IMR-90 (cell line): Measurements from ENCODE around the gene SNRPA1. TPM values are rescaled to one million over a fixed set of nuclear protein-coding genes. Genes with fewer than 3 reads are reported as not detected.
A peak's percentile ranks its signal among the peaks of the same experiment; 100 is the strongest.

Experiments
- ATAC-seq: fragments of 200-7000 bp; cut with Tn5 transposase; 2 replicates; pipeline ENCODE4 v1.9.1; 2020; ENCODE audit warnings: low read depth, mild to moderate bottlenecking, moderate library complexity
- BruUV-seq: library from RNA; stranded (reverse); fragments of 400-500 nt; replicated peaks from 2 replicates; lab custom pipeline; 2021; lab: Mats Ljungman, UMichigan
- CTCF ChIA-PET: fragments of 300-600 bp; formaldehyde crosslinking; extraction: SDS; loops from one replicate; lab custom pipeline; 2021; ENCODE audit warnings: antibody characterized with exemption; lab: Yijun Ruan, JAX
- POLR2A ChIA-PET: fragments of 300-600 bp; sonication (Branson Sonifier 250); formaldehyde crosslinking; loops from one replicate; lab custom pipeline; 2022; ENCODE audit warnings: antibody characterized with exemption; ENCODE audit not compliant: unreplicated experiment; lab: Charles Lee
- DNase-seq: peaks from one replicate; pipeline ENCODE4 v3.0.0; 2013
- H2AFZ ChIP-seq: replicated peaks from 2 replicates; pipeline ENCODE3; 2013; ENCODE audit warnings: low read length, mild to moderate bottlenecking; ENCODE audit not compliant: poor library complexity
- H2AK5ac ChIP-seq: 2 replicates; pipeline ENCODE4 v1.6.1; 2013; ENCODE audit warnings: low read depth, low read length, inconsistent platforms
- H2AK9ac ChIP-seq: replicated peaks from 2 replicates; pipeline ENCODE3; 2013; ENCODE audit warnings: mild to moderate bottlenecking, low read depth, low read length, moderate library complexity; ENCODE audit not compliant: poor library complexity
- H2BK120ac ChIP-seq: 2 replicates; pipeline ENCODE4 v1.6.1; 2013; ENCODE audit warnings: low read depth, low read length, inconsistent platforms
- H2BK15ac ChIP-seq: 3 replicates; pipeline ENCODE4 v1.6.1; 2013; ENCODE audit warnings: low read depth, low read length, inconsistent platforms
- H2BK20ac ChIP-seq: 2 replicates; pipeline ENCODE4 v1.6.1; 2013; ENCODE audit warnings: low read depth, mild to moderate bottlenecking, inconsistent platforms, low read length, moderate library complexity
- H2BK5ac ChIP-seq: 2 replicates; pipeline ENCODE4 v1.6.1; 2013; ENCODE audit warnings: mild to moderate bottlenecking, low read depth, low read length, inconsistent platforms; ENCODE audit not compliant: poor library complexity, severe bottlenecking
- H3K14ac ChIP-seq: replicated peaks from 2 replicates; pipeline ENCODE4 v1.6.1; 2013; ENCODE audit warnings: low read depth, low read length, inconsistent platforms
- H3K18ac ChIP-seq: 2 replicates; pipeline ENCODE4 v1.6.1; 2013; ENCODE audit warnings: low read depth, low read length, control low read depth
- H3K23ac ChIP-seq: 2 replicates; pipeline ENCODE4 v1.6.1; 2013; ENCODE audit warnings: low read depth, low read length, inconsistent platforms
- H3K27ac ChIP-seq: 2 replicates; pipeline ENCODE4 v1.5.1; 2013; ENCODE audit warnings: mild to moderate bottlenecking, control low read depth, low read length; ENCODE audit not compliant: insufficient read depth
- H3K27me3 ChIP-seq: 2 replicates; pipeline ENCODE4 v1.6.1; 2013; ENCODE audit warnings: low read length; ENCODE audit not compliant: control insufficient read depth, insufficient read depth
- H3K36me3 ChIP-seq: 2 replicates; pipeline ENCODE4 v1.6.1; 2013; ENCODE audit warnings: low read length, mixed read lengths; ENCODE audit not compliant: control insufficient read depth, insufficient read depth
- H3K4ac ChIP-seq: 2 replicates; pipeline ENCODE4 v1.6.1; 2013; ENCODE audit warnings: low read depth, low read length, inconsistent platforms
- H3K4me1 ChIP-seq: 2 replicates; pipeline ENCODE4 v1.6.1; 2013; ENCODE audit warnings: low read length, mixed read lengths; ENCODE audit not compliant: control insufficient read depth, insufficient read depth
- H3K4me2 ChIP-seq: 2 replicates; pipeline ENCODE4 v1.6.1; 2013; ENCODE audit warnings: low read depth, mild to moderate bottlenecking, control low read depth, low read length, moderate library complexity
- H3K4me3 ChIP-seq: 2 replicates; pipeline ENCODE4 v1.5.1; 2013; ENCODE audit warnings: low read depth, mild to moderate bottlenecking, control low read depth, low read length, moderate library complexity; ENCODE audit not compliant: insufficient read depth
- H3K56ac ChIP-seq: 2 replicates; pipeline ENCODE4 v1.6.1; 2013; ENCODE audit warnings: low read length, inconsistent platforms; ENCODE audit not compliant: insufficient read depth; ENCODE audit errors: extremely low read depth
- H3K79me1 ChIP-seq, 2 experiments: 2 replicates each; pipeline ENCODE4 v1.6.1; 2013; ENCODE audit warnings: low read length in 2 of 2, inconsistent platforms in 1 of 2, low read depth in 1 of 2
- H3K9ac ChIP-seq: 2 replicates; pipeline ENCODE4 v1.6.1; 2013; ENCODE audit warnings: low read depth, low read length, control low read depth
- H3K9me1 ChIP-seq: 2 replicates; pipeline ENCODE4 v1.6.1; 2013; ENCODE audit warnings: low read length, inconsistent platforms; ENCODE audit not compliant: insufficient read depth
- H3K9me3 ChIP-seq: 2 replicates; pipeline ENCODE4 v1.6.1; 2013; ENCODE audit warnings: low read length; ENCODE audit not compliant: control insufficient read depth, insufficient read depth
- H4K20me1 ChIP-seq: 2 replicates; pipeline ENCODE4 v1.6.1; 2013; ENCODE audit warnings: low read length, inconsistent platforms; ENCODE audit not compliant: insufficient read depth
- H4K5ac ChIP-seq: 2 replicates; pipeline ENCODE4 v1.6.1; 2013; ENCODE audit warnings: mild to moderate bottlenecking, low read depth, low read length, control low read depth
- H4K8ac ChIP-seq, 2 experiments: 2 replicates each; pipeline ENCODE4 v1.6.1; 2013; ENCODE audit warnings: low read depth in 2 of 2, low read length in 2 of 2, control low read depth in 1 of 2, inconsistent platforms in 1 of 2
- H4K91ac ChIP-seq: 2 replicates; pipeline ENCODE4 v1.6.1; 2013; ENCODE audit warnings: low read depth, low read length, inconsistent platforms; ENCODE audit not compliant: insufficient read depth
- CEBPB ChIP-seq: IDR thresholded peaks from 2 replicates; pipeline ENCODE4 v1.6.1; 2012; ENCODE audit warnings: low read depth, low read length, improper control_type of control experiment
- CTCF ChIP-seq: conservative IDR thresholded peaks from 2 replicates; pipeline ENCODE4 v1.5.1; 2012; ENCODE audit warnings: mild to moderate bottlenecking, low read depth, low read length, improper control_type of control experiment
- ELK1 ChIP-seq: fragments of 150-350 bp; IDR thresholded peaks from 2 replicates; pipeline ENCODE4 v1.6.1; 2016; ENCODE audit warnings: low read depth, mild to moderate bottlenecking, low read length, moderate library complexity, borderline replicate concordance
- FOS ChIP-seq: fragments of 150-350 bp; IDR thresholded peaks from 2 replicates; pipeline ENCODE4 v1.6.1; 2016; ENCODE audit warnings: low read depth, low read length
- NFE2L2 ChIP-seq: fragments of 150-350 bp; IDR thresholded peaks from 2 replicates; pipeline ENCODE4 v1.6.1; 2016; ENCODE audit warnings: low read depth, mild to moderate bottlenecking, low read length
- RAD21 ChIP-seq: IDR thresholded peaks from 2 replicates; pipeline ENCODE4 v1.6.1; 2012; ENCODE audit warnings: low read length, improper control_type of control experiment
- USF2 ChIP-seq: fragments of 150-350 bp; IDR thresholded peaks from 2 replicates; pipeline ENCODE4 v1.6.1; 2017; ENCODE audit warnings: mild to moderate bottlenecking, antibody characterized with exemption, low read length, low read depth
- WGBS, 2 experiments: methylation state at CpG; one replicate each; pipeline versions ENCODE4 v1.1.5 to v1.1.7; 2013; ENCODE audit warnings: missing lambda C conversion rate in 2 of 2; ENCODE audit not compliant: insufficient read length in 1 of 2; ENCODE audit errors: extremely low coverage in 2 of 2; 5-methylcytosine and 5-hydroxymethylcytosine counted together
- dilution Hi-C: fragments of 300-500 bp; cut with HindIII; formaldehyde crosslinking; loops from one replicate; pipeline ENCODE4 v1.14.3; 2018; ENCODE audit warnings: low sequenced_read_pairs; ENCODE audit not compliant: unreplicated experiment
- in situ Hi-C: fragments of 300-500 bp; cut with MboI; formaldehyde crosslinking; loops from 3 replicates; pipeline ENCODE4 v1.14.3; 2019; ENCODE audit warnings: low sequenced_read_pairs, inconsistent platforms, mixed read lengths
- intact Hi-C: fragments of 100-400 bp; cut with micrococcal nuclease; formaldehyde crosslinking; loops from 2 replicates; pipeline ENCODE4 v1.10.0; 2022
- polyA plus RNA-seq, 3 experiments: library from polyadenylated mRNA; depleted of rRNA; stranded (reverse); fragments of >200 nt; gene quantifications; 2 replicates each; pipeline ENCODE4 v1.2.3, GENCODE V29; 2012; ENCODE audit warnings: low replicate concordance in 1 of 3
- total RNA-seq: library from RNA; depleted of rRNA; stranded (reverse); fragments of >200 nt; gene quantifications from 2 replicates; pipeline ENCODE4 v1.2.3, GENCODE V29; 2012

SNRPA1 gene
- total and polyA plus RNA-seq, 2 of the 4 experiments (the other 2 are of a cell fraction), result 37.1 to 79.9 TPM

GRCh38 chr15:101269479-101270223 lies 25.4 kb downstream of the SNRPA1 start:
- no peak overlapping the region for H2BK5ac ChIP-seq
- BruUV-seq, result no TSS peak
- no peak overlapping the region for H3K14ac ChIP-seq
- no peak overlapping the region for H3K27ac ChIP-seq
- in situ Hi-C loops, result loop anchor here (10.0 to 25.0 kb wide), 3 partner anchors 357 to 635 kb away; partner anchors contain the start of gene LRRK1
- CTCF ChIA-PET, result no interaction called here
- H3K4me1 ChIP-seq, result peaks cover 10% of the 10 kb centered on the region
- POLR2A ChIA-PET, result interaction anchor here (0.7 kb wide), 1 partner anchor 25 kb away, joined by 3 read pairs; the partner anchor contains the start of gene SNRPA1
- peaks cover 18% of the 10 kb centered on the region for H3K9me1 ChIP-seq
- peaks cover 24 to 35% of the 10 kb centered on the region in 2 experiments for H3K79me1 ChIP-seq
- 86% methylated on average over 6 of the region's 16 CpGs; no CpG with 5 or more reads in 1 of the 2 experiments for WGBS, 2 experiments
- H3K56ac ChIP-seq, result no peak overlapping the region
- H3K23ac ChIP-seq, result no peak overlapping the region
- intact Hi-C loops, result no loop called here
- H3K9me3 ChIP-seq, result no peaks in the 10 kb centered on the region
- no peak overlapping the region for H3K9ac ChIP-seq
- no peak overlapping the region for H2AFZ ChIP-seq
- no peak overlapping the region for H2BK20ac ChIP-seq
- ATAC-seq, result no peak
- no peak for TF ChIP-seq CEBPB
- no peak for TF ChIP-seq USF2
- no peak for TF ChIP-seq ELK1
- no peak for TF ChIP-seq RAD21
- no peak for TF ChIP-seq NFE2L2
- TF ChIP-seq CTCF, result peak; percentile 33
- no peak for TF ChIP-seq FOS
- H3K4me2 ChIP-seq, result no peak overlapping the region
- H3K4ac ChIP-seq, result no peak overlapping the region
- peaks cover 9% of the 10 kb centered on the region; the same call in 1 of the 2 replicates for H4K20me1 ChIP-seq
- H3K18ac ChIP-seq, result no peak overlapping the region
- H2BK120ac ChIP-seq, result no peak overlapping the region
- peaks cover 48% of the 10 kb centered on the region for H3K36me3 ChIP-seq
- H3K4me3 ChIP-seq, result no peak overlapping the region
- H2AK9ac ChIP-seq, result no peak overlapping the region
- H4K5ac ChIP-seq, result no peak overlapping the region
- no peak for DNase-seq
- dilution Hi-C loops, result no loop called here
- no peak overlapping the region for H4K8ac ChIP-seq
- H3K27me3 ChIP-seq, result no peaks in the 10 kb centered on the region
- H4K91ac ChIP-seq, result no peak overlapping the region
- H2AK5ac ChIP-seq, result no peak overlapping the region
- no peak overlapping the region for H2BK15ac ChIP-seq
